HepG2 (cell line): ENCODE measurements around the gene NGB. TPM values are rescaled to one million over a fixed set of nuclear protein-coding genes. Genes with fewer than 3 reads are reported as not detected.
A peak's percentile ranks its signal among the peaks of the same experiment; 100 is the strongest.

ENCODE experiments used
- ARNTL ChIP-seq: sonication (generic); formaldehyde crosslinking; IDR thresholded peaks from 2 replicates; pipeline ENCODE4 v1.4.0; 2020; ENCODE audit warnings: mild to moderate bottlenecking, missing genetic modification reagents
- ATF6 ChIP-seq: sonication (generic); formaldehyde crosslinking; conservative IDR thresholded peaks from 2 replicates; pipeline ENCODE4 v1.4.0; 2020; ENCODE audit warnings: missing genetic modification reagents
- BATF2 ChIP-seq: sonication (generic); formaldehyde crosslinking; IDR thresholded peaks from 2 replicates; pipeline ENCODE4 v1.8.0; 2022; ENCODE audit warnings: mild to moderate bottlenecking, missing genetic modification reagents, moderate library complexity
- CBX1 ChIP-seq: IDR thresholded peaks from one replicate; pipeline ENCODE4 v1.6.1; 2016; ENCODE audit warnings: antibody characterized with exemption, low read depth
- CBX2 ChIP-seq, 2 experiments: fragments of 200-600 bp in 1 of 2; sonication (generic); formaldehyde crosslinking in 1 of 2; IDR thresholded peaks; 2 replicates each; pipeline versions ENCODE4 v1.7.0 to v1.8.1; 2018 to 2022; ENCODE audit warnings: low read depth in 2 of 2, low read length in 1 of 2, mild to moderate bottlenecking in 1 of 2, missing genetic modification reagents in 1 of 2
- CENPX ChIP-seq: sonication (generic); formaldehyde crosslinking; IDR thresholded peaks from 2 replicates; pipeline ENCODE4 v1.9.0; 2021; ENCODE audit warnings: mild to moderate bottlenecking, missing genetic modification reagents, moderate library complexity
- CSRNP1 ChIP-seq: sonication (generic); formaldehyde crosslinking; IDR thresholded peaks from 2 replicates; pipeline ENCODE4 v1.8.1; 2023; ENCODE audit warnings: mild to moderate bottlenecking, missing genetic modification reagents
- DBP ChIP-seq: sonication (generic); formaldehyde crosslinking; IDR thresholded peaks from 2 replicates; pipeline ENCODE4 v1.4.0; 2020; ENCODE audit warnings: missing genetic modification reagents; ENCODE audit errors: not compliant biosample characterization
- DDIT3 ChIP-seq: sonication (generic); formaldehyde crosslinking; IDR thresholded peaks from 2 replicates; pipeline ENCODE4 v1.4.0; 2020; ENCODE audit warnings: mild to moderate bottlenecking, missing genetic modification reagents
- GABPB1 ChIP-seq: IDR thresholded peaks from 2 replicates; pipeline ENCODE4 v1.6.1; 2016; ENCODE audit warnings: mild to moderate bottlenecking, missing genetic modification reagents, moderate library complexity, missing compliant biosample characterization
- HMG20A ChIP-seq: IDR thresholded peaks from 2 replicates; pipeline ENCODE4 v1.6.1; 2016; ENCODE audit warnings: borderline replicate concordance
- KDM3A ChIP-seq: IDR thresholded peaks from 2 replicates; pipeline ENCODE4 v1.6.1; 2018; ENCODE audit warnings: low read depth, missing compliant biosample characterization
- KLF11 ChIP-seq: IDR thresholded peaks from 2 replicates; pipeline ENCODE4 v1.6.1; 2016; ENCODE audit warnings: missing compliant biosample characterization
- MED1 ChIP-seq: sonication (generic); formaldehyde crosslinking; IDR thresholded peaks from 2 replicates; pipeline ENCODE4 v1.4.0; 2020; ENCODE audit warnings: missing genetic modification reagents
- MTA3 ChIP-seq: sonication (generic); formaldehyde crosslinking; IDR thresholded peaks from 2 replicates; pipeline ENCODE4 v1.4.0; 2020; ENCODE audit warnings: missing genetic modification reagents
- NCOA5 ChIP-seq: sonication (generic); formaldehyde crosslinking; IDR thresholded peaks from 2 replicates; pipeline ENCODE4 v1.4.0; 2020; ENCODE audit warnings: missing genetic modification reagents
- PCBP1 ChIP-seq: fragments of 200-400 bp; formaldehyde crosslinking; IDR thresholded peaks from 2 replicates; pipeline ENCODE4 v1.6.1; 2017; ENCODE audit warnings: mild to moderate bottlenecking, low read depth, low read length, borderline replicate concordance
- RORA ChIP-seq: sonication (generic); formaldehyde crosslinking; IDR thresholded peaks from 2 replicates; pipeline ENCODE4 v1.5.0; 2020; ENCODE audit warnings: mild to moderate bottlenecking, missing genetic modification reagents, moderate library complexity
- SMAD3 ChIP-seq: sonication (generic); formaldehyde crosslinking; IDR thresholded peaks from 2 replicates; pipeline ENCODE4 v1.4.0; 2020; ENCODE audit warnings: missing genetic modification reagents
- TRAFD1 ChIP-seq: sonication (generic); formaldehyde crosslinking; IDR thresholded peaks from 2 replicates; pipeline ENCODE4 v1.5.1; 2020; ENCODE audit warnings: missing genetic modification reagents, mild to moderate bottlenecking, borderline replicate concordance
- ZFP36L1 ChIP-seq: sonication (generic); formaldehyde crosslinking; IDR thresholded peaks from 2 replicates; pipeline ENCODE4 v1.8.0; 2022; ENCODE audit warnings: mild to moderate bottlenecking, missing genetic modification reagents, moderate library complexity
- ZKSCAN8 ChIP-seq: IDR thresholded peaks from 2 replicates; pipeline ENCODE4 v1.6.1; 2016; ENCODE audit warnings: borderline replicate concordance, missing genetic modification reagents, missing compliant biosample characterization
- ZNF383 ChIP-seq: sonication (generic); formaldehyde crosslinking; IDR thresholded peaks from 2 replicates; pipeline ENCODE4 v1.4.0; 2020; ENCODE audit warnings: missing genetic modification reagents, mild to moderate bottlenecking, borderline replicate concordance
- ZNF672 ChIP-seq: sonication (generic); formaldehyde crosslinking; IDR thresholded peaks from 2 replicates; pipeline ENCODE4 v1.8.1; 2022; ENCODE audit warnings: missing genetic modification reagents
- ZNF678 ChIP-seq: sonication (generic); formaldehyde crosslinking; IDR thresholded peaks from 2 replicates; pipeline ENCODE4 v1.4.0; 2020; ENCODE audit warnings: mild to moderate bottlenecking, missing genetic modification reagents
- polyA plus RNA-seq, 8 experiments: library from polyadenylated mRNA; depleted of rRNA in 3 of 8; stranded (reverse) in 7 of 8; unstranded in 1 of 8; fragments of >200 nt; fragmentation: Illumina TruSeq in 4 of 8; extraction: Trizol in 4 of 8; gene quantifications; 2 replicates each; pipeline versions ENCODE4 v1.2.1 to v1.2.3, GENCODE V29; 2011 to 2016; ENCODE audit warnings: low read depth in 4 of 8, missing spikeins in 1 of 8, mixed read lengths in 1 of 8; ENCODE audit not compliant: insufficient read depth in 1 of 8
- total RNA-seq, 5 experiments: library from RNA; depleted of rRNA; stranded (reverse); fragments of >200 nt; fragmentation: Illumina TruSeq; extraction: Trizol; gene quantifications; 2 replicates each; pipeline ENCODE4 v1.2.3, GENCODE V29; 2016; ENCODE audit warnings: low read depth in 1 of 5

Gene NGB
- total and polyA plus RNA-seq, 2 of the 13 experiments (the other 11 are each of a cell fraction or from before 2014, with no cell fraction given): 0.04 TPM; not detected in 1

- TF ChIP-seq CSRNP1 (CRISPR knock-in tag) (no peak), ZNF672 (CRISPR knock-in tag) (no peak), CENPX (no peak), ZNF383 (no peak), ZFP36L1 (CRISPR knock-in tag) (no peak), KLF11 (CRISPR knock-in tag) (no peak), ATF6 (CRISPR knock-in tag) (no peak), DDIT3 (CRISPR knock-in tag) (no peak), NCOA5 (no peak), MTA3 (no peak), DBP (no peak), SMAD3 (CRISPR knock-in tag) (0 out of 2 replicates have a peak, but pooled peaks have one; percentile 33), GABPB1 (CRISPR knock-in tag) (0 out of 2 replicates have a peak, but pooled peaks have one; percentile 35), CBX2 (IDR thresholded peaks at IDR 0.05; ENCODE audit: low read depth, low read length) (no peak), CBX2 (CRISPR knock-in tag; IDR thresholded peaks at IDR 0.05; ENCODE audit: low read depth) (no peak), BATF2 (CRISPR knock-in tag) (no peak), TRAFD1 (no peak), CBX1 (no peak), MED1 (CRISPR knock-in tag) (peak; percentile 33; the same call in 1 of the 2 replicates), PCBP1 (no peak), ZKSCAN8 (no peak), ARNTL (no peak), RORA (CRISPR knock-in tag) (no peak), ZNF678 (CRISPR knock-in tag) (no peak), HMG20A (CRISPR knock-in tag) (peak; percentile 73; the same call in 1 of the 2 replicates), KDM3A (CRISPR knock-in tag) (no peak)
Observed at GRCh38 chr14:77302926-77303325, 31.9 kb upstream of the NGB start (continued).
